ENCODE results near the gene DEFB124. TPM values are rescaled to one million over a fixed set of nuclear protein-coding genes. Genes with fewer than 3 reads are reported as not detected.

Gene DEFB124
- total RNA-seq, 6 experiments from 2014 or later: not detected

DNA sequence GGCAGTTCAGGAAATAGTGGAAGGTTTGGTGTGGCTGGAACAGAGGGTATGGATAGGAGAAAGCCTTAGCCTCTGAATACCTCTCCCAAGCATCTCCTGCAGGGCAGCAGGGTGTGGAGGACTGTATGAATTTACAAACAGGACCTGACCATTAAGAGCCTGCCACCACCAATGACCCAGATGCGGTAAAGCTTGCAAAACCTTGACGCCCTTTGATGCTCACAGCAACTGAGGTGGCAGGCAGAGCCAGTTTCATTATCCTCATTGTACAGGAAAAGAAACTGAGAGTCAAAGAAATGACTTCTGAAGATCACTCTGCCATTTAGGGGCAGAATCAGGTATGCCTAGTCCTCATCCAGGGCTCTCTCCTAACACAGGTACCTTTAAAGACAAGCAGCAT is 41.7 kb upstream of the DEFB124 start:
- no peak for DNase-seq
- H3K27me3 Mint-ChIP-seq (ENCODE audit: insufficient read depth): no peaks in the 10 kb centered on the region
- no peak overlapping the region for H3K4me3 Mint-ChIP-seq
- peaks cover 12% of the 10 kb centered on the region for H3K36me3 Mint-ChIP-seq (ENCODE audit: low read depth)
- peaks cover 24% of the 10 kb centered on the region for H3K4me1 Mint-ChIP-seq (ENCODE audit: low read depth)
- H3K27ac Mint-ChIP-seq: no peak overlapping the region
- TF ChIP-seq, protein P1, sequence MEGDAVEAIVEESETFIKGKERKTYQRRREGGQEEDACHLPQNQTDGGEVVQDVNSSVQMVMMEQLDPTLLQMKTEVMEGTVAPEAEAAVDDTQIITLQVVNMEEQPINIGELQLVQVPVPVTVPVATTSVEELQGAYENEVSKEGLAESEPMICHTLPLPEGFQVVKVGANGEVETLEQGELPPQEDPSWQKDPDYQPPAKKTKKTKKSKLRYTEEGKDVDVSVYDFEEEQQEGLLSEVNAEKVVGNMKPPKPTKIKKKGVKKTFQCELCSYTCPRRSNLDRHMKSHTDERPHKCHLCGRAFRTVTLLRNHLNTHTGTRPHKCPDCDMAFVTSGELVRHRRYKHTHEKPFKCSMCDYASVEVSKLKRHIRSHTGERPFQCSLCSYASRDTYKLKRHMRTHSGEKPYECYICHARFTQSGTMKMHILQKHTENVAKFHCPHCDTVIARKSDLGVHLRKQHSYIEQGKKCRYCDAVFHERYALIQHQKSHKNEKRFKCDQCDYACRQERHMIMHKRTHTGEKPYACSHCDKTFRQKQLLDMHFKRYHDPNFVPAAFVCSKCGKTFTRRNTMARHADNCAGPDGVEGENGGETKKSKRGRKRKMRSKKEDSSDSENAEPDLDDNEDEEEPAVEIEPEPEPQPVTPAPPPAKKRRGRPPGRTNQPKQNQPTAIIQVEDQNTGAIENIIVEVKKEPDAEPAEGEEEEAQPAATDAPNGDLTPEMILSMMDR (IDR thresholded peaks at IDR 0.05): no peak
- H3K9me3 Mint-ChIP-seq: no peaks in the 10 kb centered on the region

DNA sequence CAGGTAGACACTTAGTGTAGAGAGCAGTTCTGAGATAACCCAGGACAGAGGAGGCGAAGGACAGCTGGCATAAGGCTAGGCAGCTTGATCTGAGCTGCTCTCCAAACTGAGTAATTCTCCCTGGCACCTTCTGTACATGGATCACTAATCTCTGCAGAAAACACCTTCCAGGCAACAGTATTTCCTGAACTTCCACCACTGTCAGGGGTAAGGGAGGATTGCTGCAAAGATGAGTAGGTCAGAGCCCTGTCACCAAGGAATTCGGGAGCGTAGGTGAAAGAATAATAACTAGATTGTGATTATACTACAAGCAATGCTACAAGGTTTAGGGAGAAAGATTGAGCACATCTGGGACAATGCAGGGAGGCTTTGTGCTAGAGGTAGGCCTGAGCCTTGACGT is 41.2 kb upstream of the DEFB124 start:
- Mint-ChIP-seq H3K9me3 (no peaks in the 10 kb centered on the region), H3K27me3 (ENCODE audit: insufficient read depth) (no peaks in the 10 kb centered on the region), H3K27ac (no peak overlapping the region), H3K4me1 (ENCODE audit: low read depth) (peaks cover 20% of the 10 kb centered on the region), H3K36me3 (ENCODE audit: low read depth) (peaks cover 10% of the 10 kb centered on the region), H3K4me3 (no peak overlapping the region)
- DNase-seq: no peak
- TF ChIP-seq, protein P1 (IDR thresholded peaks at IDR 0.05): no peak

DNA sequence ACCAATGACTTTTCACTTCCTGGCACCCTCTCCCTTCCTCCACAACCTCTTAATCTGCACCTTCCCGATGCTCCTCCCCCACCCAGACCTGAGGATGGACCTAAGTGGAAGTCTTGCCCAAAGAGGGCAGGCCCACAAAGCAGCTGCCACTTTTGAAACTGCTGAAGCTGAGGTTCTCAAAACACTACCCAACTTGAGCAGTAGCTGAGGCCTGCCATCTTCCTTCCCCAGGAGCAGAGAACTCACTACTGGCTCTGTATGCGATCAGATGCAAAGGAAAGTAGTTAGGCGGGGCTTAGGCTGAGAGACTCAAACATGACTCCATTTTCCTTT is 40.8 kb upstream of the DEFB124 start:
- H3K27ac Mint-ChIP-seq: no peak overlapping the region
- H3K4me3 Mint-ChIP-seq: no peak overlapping the region
- H3K36me3 Mint-ChIP-seq (ENCODE audit: low read depth): peaks cover 6% of the 10 kb centered on the region
- H3K27me3 Mint-ChIP-seq (ENCODE audit: insufficient read depth): no peaks in the 10 kb centered on the region
- peaks cover 15% of the 10 kb centered on the region for H3K4me1 Mint-ChIP-seq (ENCODE audit: low read depth)
- no peaks in the 10 kb centered on the region for H3K9me3 Mint-ChIP-seq
- DNase-seq: no peak
- TF ChIP-seq, protein P1 (IDR thresholded peaks at IDR 0.05): no peak

DNA sequence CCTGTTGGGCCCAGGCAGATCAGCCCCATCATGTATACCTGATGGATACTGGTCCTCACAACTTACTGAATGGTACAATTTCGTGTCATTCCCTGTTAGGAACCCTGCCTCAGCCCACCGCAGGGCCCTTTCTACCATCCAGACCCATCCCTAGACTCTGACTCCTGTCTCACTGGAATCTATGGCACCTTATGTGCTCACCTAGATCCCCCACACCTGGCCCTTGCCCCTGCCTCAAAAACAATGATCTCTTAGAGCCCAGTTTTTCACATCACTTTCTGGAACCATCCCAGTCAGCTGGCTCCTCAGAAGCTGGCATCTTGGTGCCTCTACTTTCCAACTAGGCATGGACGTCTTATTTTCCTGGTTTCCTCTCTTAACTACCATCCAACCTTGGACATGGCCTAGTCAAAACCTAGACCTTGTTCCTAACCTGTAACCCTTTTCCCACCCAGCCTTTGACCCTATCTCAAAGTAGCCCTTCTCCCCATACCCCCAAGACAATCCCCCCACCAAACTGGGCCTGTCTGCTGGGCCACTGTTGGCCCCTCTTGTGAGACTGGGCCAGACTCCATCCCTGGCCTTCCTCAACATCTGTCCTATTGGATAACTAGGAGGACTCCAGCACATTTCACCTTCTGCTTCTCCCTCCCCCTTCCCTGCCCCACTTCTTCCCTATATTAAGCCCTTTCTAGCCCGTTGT is 40.3 kb upstream of the DEFB124 start:
- H3K27ac Mint-ChIP-seq: no peak overlapping the region
- H3K4me3 Mint-ChIP-seq: no peak overlapping the region
- no peaks in the 10 kb centered on the region for H3K9me3 Mint-ChIP-seq
- peaks cover 6% of the 10 kb centered on the region for H3K36me3 Mint-ChIP-seq (ENCODE audit: low read depth)
- TF ChIP-seq, protein P1 (IDR thresholded peaks at IDR 0.05): no peak
- no peak for DNase-seq
- no peaks in the 10 kb centered on the region; the same call in 1 of the 2 replicates for H3K27me3 Mint-ChIP-seq (ENCODE audit: insufficient read depth)
- peaks cover 10% of the 10 kb centered on the region for H3K4me1 Mint-ChIP-seq (ENCODE audit: low read depth)

DNA sequence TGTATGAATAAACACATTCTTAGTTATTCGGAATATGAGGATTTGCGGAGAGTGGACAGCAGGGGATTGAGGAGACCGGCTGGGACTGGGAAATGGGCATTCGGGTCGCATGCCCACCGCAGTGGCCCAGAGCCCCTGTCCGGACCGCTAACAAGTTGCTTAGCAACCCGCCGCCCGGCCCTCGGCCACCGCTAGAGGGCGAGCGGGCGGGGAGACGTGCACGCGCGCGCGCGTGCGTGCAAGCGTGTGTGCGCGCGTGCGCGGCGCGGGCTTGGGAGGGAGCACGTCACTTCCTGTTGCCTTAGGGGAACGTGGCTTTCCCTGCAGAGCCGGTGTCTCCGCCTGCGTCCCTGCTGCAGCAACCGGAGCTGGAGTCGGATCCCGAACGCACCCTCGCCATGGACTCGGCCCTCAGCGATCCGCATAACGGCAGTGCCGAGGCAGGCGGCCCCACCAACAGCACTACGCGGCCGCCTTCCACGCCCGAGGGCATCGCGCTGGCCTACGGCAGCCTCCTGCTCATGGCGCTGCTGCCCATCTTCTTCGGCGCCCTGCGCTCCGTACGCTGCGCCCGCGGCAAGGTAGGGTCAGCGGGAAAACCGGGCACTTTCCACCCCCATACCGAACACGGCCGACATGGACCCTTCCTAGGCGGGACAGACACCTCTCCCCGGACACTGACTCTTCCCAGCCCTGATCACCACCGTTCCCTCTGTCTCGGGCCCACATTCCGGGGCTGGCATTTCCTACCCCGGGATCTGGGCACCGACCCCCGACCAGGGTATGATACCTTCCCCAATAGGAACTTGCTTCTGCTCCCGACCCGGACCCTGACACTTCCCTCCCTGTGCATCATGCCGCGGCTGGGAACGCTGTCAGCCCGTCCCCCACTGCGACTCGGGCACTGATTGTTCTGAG is 39.5 kb upstream of the DEFB124 start, which contains the start of gene HM13:
Gene HM13, plus strand, starts transcription at position 289 of the 918 bp plus-strand sequence. Its CDS starts 110 bp downstream, at position 399.
- H3K9me3 Mint-ChIP-seq: no peaks in the 10 kb centered on the region
- peak; percentile 87 for DNase-seq
- peak within 1 kb of the TSS; percentile 81 for H3K27ac Mint-ChIP-seq
- H3K36me3 Mint-ChIP-seq (ENCODE audit: low read depth): peaks cover 3% of the 10 kb centered on the region
- peaks cover under 1% of the 10 kb centered on the region for H3K27me3 Mint-ChIP-seq (ENCODE audit: insufficient read depth)
- peaks cover 7% of the 10 kb centered on the region for H3K4me1 Mint-ChIP-seq (ENCODE audit: low read depth)
- no peak within 1 kb of the TSS; the same call in 1 of the 2 replicates for H3K4me3 Mint-ChIP-seq
- TF ChIP-seq, protein P1 (IDR thresholded peaks at IDR 0.05): peak; percentile 99

Measured in HFFc6 (cell line).